Measurements from ENCODE around the gene MAGT1.
A peak's percentile ranks its signal among the peaks of the same experiment; 100 is the strongest.
"Not testable (repeated sequence)": the region's sequence is repeated elsewhere in the genome, so short reads cannot be mapped to it uniquely, and the experiment has no call there.

The MAGT1 gene

DNA sequence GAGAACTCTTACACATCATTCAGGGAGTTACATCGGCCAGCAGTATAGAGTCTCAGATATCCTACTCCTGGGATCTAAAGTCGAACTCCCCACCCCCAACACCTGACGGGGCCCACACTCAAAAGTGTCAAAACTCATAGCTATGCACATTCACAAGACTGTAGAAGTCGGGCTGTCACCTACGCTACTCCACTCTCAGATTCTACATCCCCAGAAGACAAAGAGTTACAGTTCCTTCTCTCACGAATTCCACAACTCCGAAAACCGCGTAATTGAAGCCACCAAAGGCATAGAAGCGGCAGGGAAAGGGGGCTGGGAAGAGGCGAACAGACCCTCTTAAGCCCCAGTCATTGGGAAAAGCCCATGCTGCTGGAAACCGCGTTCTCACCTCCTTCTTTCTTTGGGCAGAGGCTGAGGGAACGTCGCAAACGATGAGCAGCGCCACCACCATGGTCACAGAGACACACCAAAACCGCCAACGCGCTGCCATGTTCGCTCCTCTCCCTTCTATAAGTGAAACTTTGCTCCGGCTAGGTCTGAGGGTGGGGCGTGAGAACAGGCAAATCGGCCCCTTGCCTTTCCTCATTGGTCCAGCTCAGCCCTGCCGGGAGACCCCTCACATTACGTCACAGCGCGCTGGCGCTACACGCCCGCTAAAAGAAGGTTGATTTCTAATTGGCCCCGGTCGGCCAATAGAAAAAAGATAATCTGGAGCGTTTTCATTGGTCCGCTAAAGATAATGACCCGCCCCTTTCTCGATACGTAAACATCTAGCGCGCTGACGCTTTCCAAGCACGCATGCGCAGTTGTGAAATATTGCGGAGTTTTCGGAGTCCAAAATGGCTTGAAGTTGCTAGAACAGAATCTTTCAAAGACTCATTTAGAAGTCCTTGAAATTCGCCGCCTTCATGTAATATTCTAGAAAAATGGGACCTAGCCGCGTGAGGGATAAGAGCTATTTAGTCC is at the start of gene MAGT1:
Gene MAGT1 (minus strand): TSS at position 515 of the 966 bp plus-strand sequence. CDS start 25 bp downstream, at position 490.
- peak; percentile 97 for DNase-seq (ENCODE audit: low spot score)

DNA sequence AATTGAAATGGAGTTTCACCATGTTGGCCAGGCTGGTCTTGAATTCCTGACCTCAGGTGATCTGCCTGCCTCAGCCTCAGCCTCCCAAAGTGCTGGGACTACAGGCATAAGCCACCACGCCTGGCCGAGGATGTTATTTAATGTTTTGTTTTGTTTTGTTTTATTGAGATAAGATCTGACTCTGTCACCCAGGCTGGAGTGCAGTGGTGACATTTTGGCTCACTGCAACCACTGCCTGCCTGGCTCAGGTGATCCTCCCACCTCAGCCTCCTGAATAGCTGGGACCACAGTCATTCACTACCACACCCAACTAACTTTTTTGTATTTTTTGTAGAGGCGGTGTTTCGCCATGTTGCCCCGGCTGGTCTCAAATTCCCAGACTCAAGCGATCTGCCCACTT is 49.8 kb upstream of the MAGT1 start:
- DNase-seq (ENCODE audit: low spot score): not testable (repeated sequence)

DNA sequence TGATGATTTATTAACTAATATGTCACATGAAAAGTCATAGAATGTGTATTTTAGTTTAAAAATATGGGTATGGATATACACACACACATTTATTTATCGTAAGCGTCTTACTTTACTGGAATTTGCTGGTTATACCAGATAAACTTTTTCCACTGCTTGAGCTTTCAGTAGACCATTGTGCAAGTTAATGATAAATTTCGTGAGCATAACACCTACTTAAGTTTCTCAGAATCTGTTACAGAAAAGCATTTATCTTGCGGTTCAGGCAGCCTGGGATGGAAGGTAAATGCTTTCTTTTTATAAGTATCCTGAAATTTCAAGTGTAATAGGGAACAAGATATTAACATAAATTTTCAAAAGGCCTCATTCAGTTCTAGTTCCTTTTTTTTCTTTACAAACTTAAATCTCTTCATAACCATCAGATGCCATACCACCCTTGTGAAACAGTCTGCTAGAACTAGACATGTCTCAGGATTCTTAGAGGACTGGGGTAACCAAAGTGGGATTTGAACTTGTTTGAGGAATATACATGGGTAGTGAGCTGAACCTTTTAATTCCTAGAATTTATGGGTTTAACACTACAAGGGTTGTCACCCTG is 42.9 kb upstream of the MAGT1 start:
- no peak for DNase-seq (ENCODE audit: low spot score)

DNA sequence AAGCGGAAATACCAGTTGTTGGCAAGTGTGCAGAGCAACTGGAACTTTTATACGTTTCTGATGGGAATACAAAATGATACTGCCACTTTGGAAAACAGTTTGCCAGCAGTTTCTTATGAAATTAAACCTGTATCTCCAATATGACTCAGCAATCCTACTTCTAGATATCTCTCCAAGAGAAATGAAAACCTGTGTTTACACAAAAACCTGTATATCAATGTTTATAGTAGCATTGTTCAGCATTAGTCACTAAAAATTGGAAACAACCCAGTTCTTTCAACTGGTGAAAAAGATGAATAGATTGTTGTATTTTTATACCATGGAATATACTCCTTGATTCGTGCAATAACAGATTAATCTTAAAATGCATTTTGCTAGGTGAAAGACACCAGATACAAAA is 42.1 kb upstream of the MAGT1 start:
- no peak for DNase-seq (ENCODE audit: low spot score)

DNA sequence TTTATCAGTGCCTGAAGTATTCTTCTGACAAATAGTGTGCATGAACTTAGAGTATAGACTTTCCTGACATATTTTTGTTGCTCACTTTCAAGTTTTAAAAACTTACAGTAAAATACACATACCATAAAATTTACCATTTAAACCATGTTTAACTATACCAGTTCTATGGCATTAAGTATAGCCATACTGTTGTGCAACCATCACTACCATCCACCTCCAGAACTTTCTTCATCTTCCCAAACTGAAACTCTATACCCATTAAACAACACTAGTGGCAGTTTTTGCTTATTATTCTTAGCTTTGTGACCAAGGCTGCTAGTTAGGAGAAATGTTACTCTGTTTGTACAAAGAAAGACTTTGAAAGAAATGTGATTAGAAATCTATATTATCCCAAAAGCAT is 41.1 kb upstream of the MAGT1 start:
- DNase-seq (ENCODE audit: low spot score): no peak

DNA sequence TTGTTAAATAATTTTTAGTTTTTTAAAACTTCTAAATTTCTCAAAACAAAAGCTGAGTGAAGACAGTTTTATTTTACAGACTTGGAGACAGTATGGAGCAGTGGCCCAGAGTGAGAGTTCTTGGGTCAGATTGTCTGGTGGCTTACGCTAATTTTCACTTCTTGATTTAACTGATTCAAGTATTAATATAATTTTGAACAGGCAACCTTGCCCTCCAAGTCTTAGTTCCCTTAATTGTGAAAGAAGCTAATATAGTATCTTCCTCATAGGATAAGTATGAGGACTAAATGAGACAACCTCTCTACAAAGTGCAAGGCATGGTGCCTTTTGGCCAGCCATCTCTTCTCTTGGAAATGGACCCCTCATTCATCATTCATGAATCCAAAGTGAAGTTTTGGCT is 40.7 kb upstream of the MAGT1 start:
- DNase-seq (ENCODE audit: low spot score): no peak

DNA sequence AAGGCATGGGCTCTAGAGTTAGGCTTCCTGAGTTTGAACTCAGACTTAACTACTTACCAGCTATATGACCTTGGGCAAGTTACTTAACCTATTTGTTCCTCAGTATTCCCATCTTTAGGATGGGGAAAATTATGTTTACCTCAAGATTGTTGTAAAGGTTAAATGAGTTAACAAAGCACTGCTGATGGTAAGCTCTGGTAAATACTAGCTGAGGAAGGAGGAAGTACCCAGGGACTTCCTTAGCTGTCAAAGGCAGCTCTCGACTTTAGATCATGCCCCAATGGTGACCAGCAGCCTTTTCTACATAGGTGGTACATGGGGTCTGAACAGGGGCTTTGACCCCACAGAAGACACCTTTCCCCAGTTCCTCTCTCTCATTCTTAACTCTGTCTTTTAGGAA is 35.3 kb upstream of the MAGT1 start:
- no peak for DNase-seq (ENCODE audit: low spot score)

DNA sequence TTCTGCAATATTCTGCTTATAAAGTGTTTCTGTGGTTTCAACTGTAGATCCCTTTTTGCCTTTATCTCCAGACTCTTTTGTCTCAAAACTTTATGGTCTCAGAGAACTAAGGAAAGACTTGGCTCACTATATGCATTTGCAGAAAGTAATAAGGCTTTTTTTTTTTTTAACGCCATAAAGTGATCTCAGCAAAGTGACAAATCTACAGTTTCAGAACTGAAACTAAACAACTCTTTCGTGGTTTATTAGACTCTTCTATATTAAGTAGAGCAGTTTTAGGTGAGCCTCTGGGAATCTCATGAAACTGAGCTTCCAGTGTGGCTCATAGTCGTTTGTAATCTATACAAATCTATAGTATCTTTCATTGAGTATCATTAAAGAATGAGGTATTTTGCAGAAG is 30.5 kb upstream of the MAGT1 start:
- DNase-seq (ENCODE audit: low spot score): no peak

DNA sequence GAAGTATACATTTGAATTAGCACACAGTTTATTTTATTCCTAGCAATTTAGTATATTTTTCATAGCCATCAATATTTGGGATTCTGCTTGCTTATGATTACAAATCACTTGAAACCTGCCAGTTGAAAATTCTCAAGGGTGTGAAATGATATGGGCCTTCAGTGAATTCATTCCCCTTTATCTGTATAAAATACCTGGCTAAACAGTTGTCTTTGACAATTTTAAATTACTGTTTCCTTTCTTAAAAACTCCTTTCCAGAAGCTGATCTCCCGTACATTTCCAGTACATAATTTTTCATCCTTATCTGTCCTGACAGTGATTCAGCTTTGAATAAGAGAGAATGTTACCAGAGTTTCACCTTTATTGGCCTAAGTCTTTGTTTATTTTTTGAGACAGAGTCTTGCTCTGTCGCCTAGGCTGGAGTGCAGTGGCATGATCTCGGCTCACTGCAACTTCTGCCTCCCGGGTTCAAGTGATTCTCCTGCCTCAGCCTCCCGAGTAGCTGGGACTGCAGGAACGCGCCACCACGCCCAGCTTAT is 29.2 kb upstream of the MAGT1 start:
- DNase-seq (ENCODE audit: low spot score): no peak

DNA sequence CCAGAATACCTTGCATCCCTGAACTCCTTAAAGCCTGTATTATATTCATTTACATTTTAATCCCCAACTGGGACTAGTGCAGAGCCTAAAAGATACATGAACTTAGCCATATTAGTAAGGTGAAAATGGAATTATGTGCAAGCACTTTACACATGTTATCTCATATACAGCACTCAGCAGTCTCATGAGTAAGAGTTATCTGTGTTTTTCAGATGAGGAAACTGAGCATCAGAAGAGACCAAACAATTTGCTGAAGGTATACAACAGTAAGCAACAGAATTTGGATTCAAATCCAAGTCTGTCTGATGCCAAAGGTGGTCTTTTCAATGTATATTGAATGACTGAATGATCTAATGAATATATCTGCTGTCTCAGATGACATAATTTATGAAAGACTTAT is 27.6 kb upstream of the MAGT1 start:
- DNase-seq (ENCODE audit: low spot score): no peak

DNA sequence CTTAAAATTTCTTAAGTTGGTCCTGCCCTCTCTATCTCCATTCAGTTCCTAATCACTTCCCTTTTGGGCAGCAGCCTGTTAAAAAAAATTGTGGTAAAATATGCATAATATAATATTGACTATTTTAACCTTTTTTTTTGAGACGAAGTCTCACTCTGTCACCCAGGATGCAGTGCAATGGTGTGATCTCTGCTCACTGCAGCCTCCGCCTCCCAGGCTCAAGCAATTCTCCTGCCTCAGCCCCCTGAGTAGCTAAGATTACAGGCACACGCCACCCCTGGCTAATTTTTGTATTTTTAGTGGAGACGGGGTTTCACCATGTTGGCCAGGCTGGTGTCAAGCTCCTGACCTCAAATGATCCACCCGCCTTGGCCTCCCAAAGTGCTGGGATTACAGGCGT is 24.1 kb upstream of the MAGT1 start:
- DNase-seq (ENCODE audit: low spot score): not testable (repeated sequence)

DNA sequence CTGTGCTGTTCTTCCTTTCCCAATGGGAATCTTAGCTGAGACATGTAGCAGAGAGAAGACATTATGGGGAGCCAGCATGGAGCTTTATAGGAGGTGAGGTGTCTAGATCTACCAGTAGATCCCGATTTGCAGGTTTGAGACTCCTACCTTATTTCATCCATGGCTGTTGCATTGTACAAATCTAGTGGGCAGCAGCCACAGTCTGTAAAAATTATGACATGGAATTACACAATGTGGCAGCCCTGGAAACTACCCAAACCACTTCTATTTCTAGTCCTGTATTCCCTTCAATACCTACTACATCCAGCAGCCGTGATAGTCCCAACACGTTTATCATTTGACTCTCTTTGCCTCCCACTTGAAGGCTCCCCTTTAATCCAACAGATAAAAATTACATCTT is 23.3 kb upstream of the MAGT1 start:
- DNase-seq (ENCODE audit: low spot score): no peak

DNA sequence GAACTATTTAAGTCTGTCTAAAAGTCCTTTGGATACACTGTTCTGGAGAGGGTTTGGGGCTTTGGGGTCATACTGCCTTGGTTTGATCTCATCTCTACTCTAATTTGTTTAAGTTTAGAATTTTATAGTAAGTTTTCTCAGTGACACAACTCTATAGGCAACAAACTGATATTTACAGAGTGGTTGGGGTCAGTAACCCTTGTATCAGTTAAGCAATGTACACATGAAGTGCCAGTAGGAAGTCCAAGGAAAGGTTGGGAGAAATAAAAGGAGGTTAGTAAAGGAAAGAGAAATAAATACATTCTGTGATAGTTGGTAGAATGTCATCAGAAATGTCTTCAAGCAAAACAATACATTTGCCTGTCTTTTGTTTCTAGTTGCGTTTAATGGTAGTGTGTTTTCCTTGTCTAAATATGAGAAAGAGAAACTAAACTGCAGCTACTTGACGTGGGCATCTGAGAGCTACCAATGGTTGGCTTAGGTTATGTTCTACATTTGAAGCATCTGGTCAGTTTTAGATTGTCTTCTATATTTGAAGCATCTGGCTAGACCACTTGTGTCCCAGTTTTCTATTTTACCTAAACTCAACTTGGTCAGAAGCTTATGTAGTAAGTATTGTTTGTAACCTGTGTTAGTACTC is 22.2 kb upstream of the MAGT1 start:
- DNase-seq (ENCODE audit: low spot score): no peak

DNA sequence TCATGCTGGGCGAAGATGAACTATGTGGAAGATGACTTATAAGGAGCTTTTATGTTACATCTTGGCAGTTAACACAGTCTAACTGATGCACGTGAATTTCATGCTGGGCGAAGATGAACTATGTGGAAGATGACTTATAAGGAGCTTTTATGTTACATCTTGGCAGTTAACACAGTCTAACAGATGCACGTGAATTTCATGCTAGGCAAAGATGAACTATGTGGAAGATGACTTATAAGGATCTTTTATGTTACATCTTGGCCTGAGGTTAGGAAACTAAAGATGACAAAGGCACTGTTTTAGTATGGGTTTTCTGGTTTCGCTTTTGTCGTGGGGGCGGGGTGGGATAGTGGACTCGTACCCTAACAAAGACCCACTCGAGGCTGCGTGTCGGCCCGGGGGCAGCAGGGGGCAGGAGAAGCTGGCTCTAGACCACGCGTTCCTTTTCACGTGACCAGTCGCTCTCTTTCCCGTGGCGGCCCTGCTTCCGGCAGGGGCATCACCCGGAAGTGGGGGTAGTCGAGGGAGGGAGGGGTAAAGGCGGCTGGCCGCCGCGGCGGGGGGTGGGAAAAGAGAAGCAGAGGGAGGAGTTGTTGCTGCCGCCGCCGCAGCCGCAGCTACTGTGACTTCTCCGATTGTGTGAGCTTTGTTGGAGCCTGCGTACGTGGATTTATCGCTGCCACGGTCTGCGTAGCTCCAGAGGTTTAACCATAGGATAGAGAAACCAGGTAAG is 15.0 kb upstream of the MAGT1 start, which contains the start of gene ATP7A:
Gene ATP7A (plus strand): TSS at position 586 of the 733 bp plus-strand sequence. CDS start 60,949 bp downstream, outside the sequence.
- DNase-seq (ENCODE audit: low spot score): peak; percentile 92

DNA sequence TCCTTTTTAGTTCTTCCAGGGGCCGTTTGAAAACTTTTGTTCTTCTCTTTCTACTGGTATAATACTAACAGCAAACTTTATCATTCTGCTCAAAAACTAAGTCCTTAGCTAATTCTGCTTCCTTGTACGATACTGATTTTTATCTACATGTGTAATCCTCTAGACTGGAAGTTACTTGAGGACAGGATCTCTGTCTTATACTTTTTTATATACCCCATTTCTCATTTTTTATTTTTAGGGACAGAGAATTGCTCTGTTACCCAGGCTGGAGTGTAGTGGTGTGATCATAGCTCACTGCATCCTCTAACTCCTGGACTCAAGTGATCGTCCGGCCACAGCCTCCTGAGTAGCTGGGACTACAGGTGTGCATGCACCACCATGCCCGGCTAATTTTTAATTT is 6.3 kb upstream of the MAGT1 start:
- no peak for DNase-seq (ENCODE audit: low spot score)

DNA sequence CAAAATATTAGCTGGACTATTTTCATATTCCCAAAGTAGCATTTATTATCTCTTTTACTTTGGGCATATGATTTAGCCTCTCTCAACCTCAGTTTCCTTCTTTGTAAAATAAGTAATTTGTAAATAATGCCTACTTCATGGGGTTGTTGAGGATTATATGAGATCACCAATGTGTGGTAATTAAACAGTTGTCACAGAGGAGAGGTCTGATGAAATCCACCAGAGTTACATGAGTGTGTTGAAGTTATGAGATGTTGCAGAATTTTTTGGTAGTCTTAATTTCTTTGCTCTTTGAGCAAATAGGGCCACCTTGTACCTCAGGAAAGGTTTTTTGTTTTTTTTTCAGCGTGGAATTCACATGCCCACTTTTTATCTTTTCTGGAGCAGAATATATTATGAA is 5.5 kb upstream of the MAGT1 start:
- DNase-seq (ENCODE audit: low spot score): no peak

DNA sequence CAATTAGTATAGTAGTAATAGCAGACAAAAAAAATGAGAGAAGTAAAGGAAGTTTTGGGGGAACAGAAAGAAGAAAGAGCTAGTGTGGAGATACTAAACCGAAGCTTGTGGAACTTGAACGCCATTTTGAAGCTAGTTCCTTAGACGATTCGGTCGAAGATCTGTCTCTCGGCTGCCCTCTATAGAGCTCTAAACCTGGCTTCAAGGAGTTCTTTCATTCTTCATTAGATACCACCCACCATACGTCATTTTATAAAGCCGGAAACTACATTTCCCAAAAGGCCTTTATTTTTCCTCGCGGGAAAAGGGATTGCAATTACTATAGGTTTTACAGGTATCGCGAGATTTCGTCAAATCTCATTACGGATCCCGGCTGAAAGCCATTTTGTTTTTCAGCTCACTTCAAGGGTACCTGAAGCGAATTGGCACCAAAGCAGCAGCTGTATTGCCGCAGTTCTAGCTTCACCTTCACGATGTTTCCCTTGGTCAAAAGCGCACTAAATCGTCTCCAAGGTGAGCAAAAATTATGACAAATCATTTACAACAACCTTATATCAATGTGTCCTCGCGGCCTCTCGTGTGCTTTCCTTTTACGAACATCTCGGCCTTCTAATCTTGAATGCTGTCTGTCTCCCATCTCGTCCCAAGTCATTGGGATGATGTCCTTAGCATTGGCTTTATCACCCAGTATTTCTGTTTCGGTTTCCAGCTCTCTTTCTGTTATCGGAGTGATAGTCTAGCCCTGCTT is 4.0 kb upstream of the MAGT1 start, which contains the start of gene COX7B:
Gene COX7B (plus strand): TSS at position 388 of the 748 bp plus-strand sequence. CDS start 86 bp downstream, at position 474.
- peak; percentile 98 for DNase-seq (ENCODE audit: low spot score)

DNA sequence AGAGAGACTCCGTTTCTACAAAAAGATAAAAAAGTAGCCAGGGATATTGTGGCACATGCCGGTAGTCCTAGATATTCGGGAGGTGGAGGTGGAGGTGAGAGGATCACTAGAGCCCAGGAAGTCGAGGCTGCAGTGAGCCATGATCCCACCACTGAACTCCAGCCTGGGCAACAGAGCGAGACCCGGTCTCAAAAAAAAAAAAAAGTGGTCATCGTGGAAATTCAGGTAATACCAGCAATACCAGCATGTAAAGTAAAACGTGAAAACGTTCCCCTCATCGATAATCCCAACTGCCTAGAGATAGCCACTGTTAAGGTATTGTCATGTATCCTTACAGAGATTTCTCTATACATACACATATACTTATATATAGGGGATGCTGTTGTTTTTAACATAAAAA is 1.5 kb downstream of the MAGT1 start:
- DNase-seq (ENCODE audit: low spot score): no peak

DNA sequence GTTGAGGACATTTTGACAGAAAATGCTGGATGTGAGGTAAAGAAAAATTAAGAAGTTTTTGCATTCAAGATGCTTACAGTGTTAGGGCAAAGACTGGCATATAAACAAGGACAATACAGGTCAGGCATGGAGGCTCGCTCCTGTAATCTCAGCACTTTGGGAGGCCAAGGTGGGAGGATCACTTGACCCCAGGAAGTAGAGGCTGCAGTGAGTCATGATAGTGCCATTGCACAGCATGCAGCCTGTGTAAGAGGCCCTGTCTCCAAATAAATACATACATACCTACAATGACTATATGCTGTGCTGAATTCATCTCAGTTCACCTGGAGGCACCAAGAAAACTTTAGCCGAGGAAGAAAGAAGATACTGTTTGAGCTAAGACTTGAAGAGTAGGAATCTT is 2.3 kb downstream of the MAGT1 start:
- DNase-seq (ENCODE audit: low spot score): no peak

DNA sequence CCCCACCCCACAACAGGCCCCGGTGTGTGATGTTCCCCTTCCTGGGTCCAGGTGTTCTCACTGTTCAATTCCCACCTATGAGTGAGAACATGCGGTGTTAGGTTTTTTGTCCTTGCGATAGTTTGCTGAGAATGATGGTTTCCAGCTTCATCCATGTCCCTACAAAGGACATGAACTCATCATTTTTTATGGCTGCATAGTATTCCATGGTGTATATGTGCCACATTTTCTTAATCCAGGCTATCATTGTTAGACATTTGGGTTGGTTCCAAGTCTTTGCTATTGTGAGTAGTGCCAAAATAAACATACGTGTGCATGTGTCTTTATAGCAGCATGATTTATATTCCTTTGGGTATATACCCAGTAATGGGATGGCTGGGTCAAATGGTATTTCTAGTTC is 13.8 kb downstream of the MAGT1 start:
- DNase-seq (ENCODE audit: low spot score): not testable (repeated sequence)

DNA sequence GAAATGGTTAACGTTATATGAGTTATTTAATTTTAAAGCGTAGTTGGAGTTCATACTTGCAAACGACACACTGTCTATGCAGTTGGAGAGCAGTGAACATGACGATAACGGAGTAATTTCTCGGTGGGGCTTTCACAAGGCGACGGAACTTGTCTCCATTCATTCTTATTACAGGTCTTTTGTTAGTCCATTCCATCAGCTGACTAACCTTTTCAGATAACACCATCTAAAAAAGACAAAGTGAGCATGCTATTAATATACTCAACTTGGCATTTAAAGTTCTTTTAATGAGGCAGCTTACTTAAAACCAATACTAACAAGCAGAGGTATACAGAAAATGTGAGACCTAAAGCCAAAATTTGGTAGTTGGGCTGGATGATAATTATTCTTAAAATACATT is 19.9 kb downstream of the MAGT1 start:
- DNase-seq (ENCODE audit: low spot score): no peak
